ENCODE data around the gene CPPED1. TPM values are rescaled to one million over a fixed set of nuclear protein-coding genes. Genes with fewer than 3 reads are reported as not detected.

Gene CPPED1
- total RNA-seq, 1 donor from 2014 or later: 9.7 TPM

DNA sequence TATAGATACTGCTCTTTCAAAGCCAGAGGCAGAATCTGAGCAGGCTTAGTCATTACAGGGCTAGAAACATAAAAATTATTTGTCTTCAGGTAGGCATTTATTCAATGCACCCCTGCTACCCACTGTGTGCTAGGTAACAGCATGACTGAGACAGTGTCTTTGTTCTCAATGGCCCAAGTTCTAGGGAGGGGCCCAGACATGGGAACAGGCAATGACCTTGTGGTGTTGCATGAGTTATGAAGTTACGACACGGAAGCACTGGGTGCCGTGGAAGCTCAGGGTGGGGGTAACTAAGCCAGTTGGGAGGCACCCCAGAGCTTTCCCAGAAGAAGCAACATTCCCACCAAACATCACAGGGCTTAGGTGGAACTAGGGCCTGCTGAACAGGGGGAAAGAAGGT is 87.0 kb downstream of the CPPED1 start:
- no peak overlapping the region for H3K4me3 ChIP-seq
- no peak overlapping the region for H3K9ac ChIP-seq
- no peaks in the 10 kb centered on the region for H3K79me2 ChIP-seq (ENCODE audit: low read depth)
- H3K4me2 ChIP-seq: no peak overlapping the region
- TF ChIP-seq EZH2 (IDR thresholded peaks at IDR 0.05): no peak
- no peak for TF ChIP-seq EZH2phosphoT487 (IDR thresholded peaks at IDR 0.05)
- TF ChIP-seq, protein P1, sequence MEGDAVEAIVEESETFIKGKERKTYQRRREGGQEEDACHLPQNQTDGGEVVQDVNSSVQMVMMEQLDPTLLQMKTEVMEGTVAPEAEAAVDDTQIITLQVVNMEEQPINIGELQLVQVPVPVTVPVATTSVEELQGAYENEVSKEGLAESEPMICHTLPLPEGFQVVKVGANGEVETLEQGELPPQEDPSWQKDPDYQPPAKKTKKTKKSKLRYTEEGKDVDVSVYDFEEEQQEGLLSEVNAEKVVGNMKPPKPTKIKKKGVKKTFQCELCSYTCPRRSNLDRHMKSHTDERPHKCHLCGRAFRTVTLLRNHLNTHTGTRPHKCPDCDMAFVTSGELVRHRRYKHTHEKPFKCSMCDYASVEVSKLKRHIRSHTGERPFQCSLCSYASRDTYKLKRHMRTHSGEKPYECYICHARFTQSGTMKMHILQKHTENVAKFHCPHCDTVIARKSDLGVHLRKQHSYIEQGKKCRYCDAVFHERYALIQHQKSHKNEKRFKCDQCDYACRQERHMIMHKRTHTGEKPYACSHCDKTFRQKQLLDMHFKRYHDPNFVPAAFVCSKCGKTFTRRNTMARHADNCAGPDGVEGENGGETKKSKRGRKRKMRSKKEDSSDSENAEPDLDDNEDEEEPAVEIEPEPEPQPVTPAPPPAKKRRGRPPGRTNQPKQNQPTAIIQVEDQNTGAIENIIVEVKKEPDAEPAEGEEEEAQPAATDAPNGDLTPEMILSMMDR (IDR thresholded peaks at IDR 0.05): no peak
- peaks cover 4% of the 10 kb centered on the region for H3K9me3 ChIP-seq (ENCODE audit: low read depth)
- H3K9me3 Mint-ChIP-seq: peaks cover 4% of the 10 kb centered on the region
- no peaks in the 10 kb centered on the region for H3K36me3 Mint-ChIP-seq
- H3K4me1 Mint-ChIP-seq: no peaks in the 10 kb centered on the region
- no peaks in the 10 kb centered on the region for H3K36me3 ChIP-seq
- no peaks in the 10 kb centered on the region for H3K27me3 ChIP-seq
- DNase-seq (ENCODE audit: low spot score): no peak
- no peak overlapping the region for H2AFZ ChIP-seq (replicated peaks)
- H3K27ac Mint-ChIP-seq: no peak overlapping the region
- H3K27ac ChIP-seq: no peak overlapping the region
- H3K4me1 ChIP-seq: no peaks in the 10 kb centered on the region
- no peak overlapping the region for H3K4me3 Mint-ChIP-seq
- H4K20me1 ChIP-seq (ENCODE audit: low read depth): no peaks in the 10 kb centered on the region
- peaks cover 2% of the 10 kb centered on the region for H3K27me3 Mint-ChIP-seq (ENCODE audit: insufficient read depth, low read depth)
- H3F3A ChIP-seq (ENCODE audit: low read depth): no peaks in the 10 kb centered on the region

GRCh38 chr16:12709807-12710206 is 93.9 kb downstream of the CPPED1 start:
- TF ChIP-seq, protein P1 (IDR thresholded peaks at IDR 0.05): no peak
- no peaks in the 10 kb centered on the region for H3K36me3 ChIP-seq
- H3K27me3 Mint-ChIP-seq (ENCODE audit: insufficient read depth, low read depth): no peaks in the 10 kb centered on the region
- H3K27me3 ChIP-seq: no peaks in the 10 kb centered on the region
- no peak overlapping the region for H3K4me3 Mint-ChIP-seq
- H3F3A ChIP-seq (ENCODE audit: low read depth): no peaks in the 10 kb centered on the region
- H3K4me1 ChIP-seq: no peaks in the 10 kb centered on the region
- no peak overlapping the region for H2AFZ ChIP-seq (replicated peaks)
- no peaks in the 10 kb centered on the region for H3K36me3 Mint-ChIP-seq
- H3K27ac ChIP-seq: no peak overlapping the region
- no peaks in the 10 kb centered on the region for H3K79me2 ChIP-seq (ENCODE audit: low read depth)
- DNase-seq (ENCODE audit: low spot score): no peak
- H3K9me3 Mint-ChIP-seq: no peaks in the 10 kb centered on the region
- no peaks in the 10 kb centered on the region for H3K4me1 Mint-ChIP-seq
- H4K20me1 ChIP-seq (ENCODE audit: low read depth): no peaks in the 10 kb centered on the region
- H3K4me2 ChIP-seq: no peak overlapping the region
- H3K9ac ChIP-seq: no peak overlapping the region
- H3K9me3 ChIP-seq (ENCODE audit: low read depth): peaks cover 2% of the 10 kb centered on the region
- H3K27ac Mint-ChIP-seq: no peak overlapping the region
- no peak overlapping the region for H3K4me3 ChIP-seq

DNA sequence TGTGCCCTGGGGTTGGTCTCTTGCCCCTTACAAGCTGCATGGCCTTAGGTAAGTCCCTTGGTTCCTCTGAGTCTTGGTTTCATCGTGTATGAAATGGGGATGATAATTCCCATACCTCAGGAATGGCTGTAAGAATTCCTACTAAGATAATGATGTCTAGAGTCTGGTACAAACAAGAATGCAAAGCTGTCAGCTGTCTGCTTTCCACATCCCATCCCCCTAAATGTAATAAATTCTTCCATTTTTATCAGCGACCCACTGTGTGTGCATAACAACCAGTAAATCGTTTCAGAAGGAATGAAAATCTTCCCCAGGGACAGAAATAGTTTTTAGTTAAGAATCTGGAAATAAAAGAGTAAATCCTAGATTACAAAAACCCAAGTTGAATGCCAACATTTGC is 95.4 kb downstream of the CPPED1 start:
- DNase-seq (ENCODE audit: low spot score): no peak
- Mint-ChIP-seq H3K4me1 (no peaks in the 10 kb centered on the region), H3K36me3 (no peaks in the 10 kb centered on the region), H3K27me3 (ENCODE audit: insufficient read depth, low read depth) (no peaks in the 10 kb centered on the region), H3K9me3 (no peaks in the 10 kb centered on the region), H3K4me3 (no peak overlapping the region), H3K27ac (no peak overlapping the region)
- no peaks in the 10 kb centered on the region for H3K27me3 ChIP-seq
- no peak overlapping the region for H3K4me2 ChIP-seq
- H3K9me3 ChIP-seq (ENCODE audit: low read depth): no peaks in the 10 kb centered on the region
- no peaks in the 10 kb centered on the region for H3K79me2 ChIP-seq (ENCODE audit: low read depth)
- H4K20me1 ChIP-seq (ENCODE audit: low read depth): no peaks in the 10 kb centered on the region
- H3K9ac ChIP-seq: no peak overlapping the region
- no peak overlapping the region for H3K27ac ChIP-seq
- no peak overlapping the region for H2AFZ ChIP-seq (replicated peaks)
- no peaks in the 10 kb centered on the region for H3K4me1 ChIP-seq
- TF ChIP-seq EZH2 (IDR thresholded peaks at IDR 0.05): no peak
- TF ChIP-seq EZH2phosphoT487 (IDR thresholded peaks at IDR 0.05): no peak
- TF ChIP-seq, protein P1 (IDR thresholded peaks at IDR 0.05): no peak
- H3K36me3 ChIP-seq: no peaks in the 10 kb centered on the region
- H3F3A ChIP-seq (ENCODE audit: low read depth): no peaks in the 10 kb centered on the region
- H3K4me3 ChIP-seq: no peak overlapping the region

DNA sequence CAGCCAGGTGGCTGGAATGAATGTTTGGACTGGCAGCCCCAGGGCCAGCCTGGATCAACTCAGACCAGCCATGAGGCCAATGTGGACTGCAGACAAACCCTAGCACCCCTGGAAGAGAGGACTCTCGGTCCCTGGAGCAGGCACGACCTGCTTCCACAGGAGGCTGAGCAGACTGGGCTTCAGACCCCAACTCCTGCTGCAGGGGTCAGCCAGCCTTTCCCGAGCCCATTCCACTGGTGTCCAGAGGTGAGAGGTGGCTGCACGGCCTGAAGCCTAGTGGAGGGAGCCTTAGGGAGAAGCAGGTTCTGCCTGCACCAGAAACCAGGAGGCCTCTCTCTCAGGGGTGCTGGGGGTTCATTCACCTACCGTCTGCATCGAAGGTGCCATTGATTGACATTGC is 97.1 kb downstream of the CPPED1 start:
- no peak overlapping the region for H3K27ac Mint-ChIP-seq
- Histone ChIP-seq H3K79me2 (ENCODE audit: low read depth) (no peaks in the 10 kb centered on the region), H3F3A (ENCODE audit: low read depth) (no peaks in the 10 kb centered on the region), H3K4me2 (no peak overlapping the region), H3K9me3 (ENCODE audit: low read depth) (no peaks in the 10 kb centered on the region), H2AFZ (replicated peaks) (no peak overlapping the region), H4K20me1 (ENCODE audit: low read depth) (no peaks in the 10 kb centered on the region), H3K36me3 (no peaks in the 10 kb centered on the region), H3K4me1 (no peaks in the 10 kb centered on the region), H3K27ac (no peak overlapping the region), H3K9ac (no peak overlapping the region), H3K4me3 (no peak overlapping the region), H3K27me3 (no peaks in the 10 kb centered on the region)
- H3K27me3 Mint-ChIP-seq (ENCODE audit: insufficient read depth, low read depth): no peaks in the 10 kb centered on the region
- no peaks in the 10 kb centered on the region for H3K36me3 Mint-ChIP-seq
- H3K9me3 Mint-ChIP-seq: no peaks in the 10 kb centered on the region
- H3K4me3 Mint-ChIP-seq: no peak overlapping the region
- no peak for DNase-seq (ENCODE audit: low spot score)
- TF ChIP-seq EZH2 (IDR thresholded peaks at IDR 0.05) (no peak), EZH2phosphoT487 (IDR thresholded peaks at IDR 0.05) (no peak)
- TF ChIP-seq, protein P1 (IDR thresholded peaks at IDR 0.05): no peak
- H3K4me1 Mint-ChIP-seq: no peaks in the 10 kb centered on the region
